Loucy (cell line): Measurements from ENCODE around the gene BARX1.

Experiments used
- H2AFZ ChIP-seq: fragments of 200-600 bp; sonication (generic); 2 replicates; pipeline ENCODE4 v1.6.0; 2016; ENCODE audit warnings: antibody characterized with exemption, mild to moderate bottlenecking, low read length, moderate library complexity
- H3F3A ChIP-seq: fragments of 200-600 bp; 2 replicates; pipeline ENCODE4 v1.6.0; 2016; ENCODE audit warnings: antibody characterized with exemption, low read depth, mild to moderate bottlenecking
- H3K27me3 ChIP-seq: fragments of 200-600 bp; sonication (generic); 2 replicates; pipeline ENCODE4 v1.6.1; 2014; ENCODE audit warnings: low read length, mild to moderate bottlenecking; ENCODE audit not compliant: insufficient read depth, poor library complexity, severe bottlenecking
- H3K36me3 ChIP-seq: fragments of 200-600 bp; sonication (generic); 2 replicates; pipeline ENCODE4 v1.6.1; 2016; ENCODE audit warnings: low read length; ENCODE audit not compliant: insufficient read depth
- H3K4me1 ChIP-seq: fragments of 200-600 bp; sonication (generic); 2 replicates; pipeline ENCODE4 v1.5.1; 2014; ENCODE audit warnings: low read length, mild to moderate bottlenecking; ENCODE audit not compliant: insufficient read depth, poor library complexity, severe bottlenecking
- H3K4me2 ChIP-seq: fragments of 200-600 bp; sonication (generic); 2 replicates; pipeline ENCODE4 v1.6.0; 2014; ENCODE audit warnings: antibody characterized with exemption, low read length, low read depth, mild to moderate bottlenecking; ENCODE audit not compliant: poor library complexity, severe bottlenecking
- H3K4me3 ChIP-seq: fragments of 200-600 bp; sonication (generic); 2 replicates; pipeline ENCODE4 v1.5.1; 2014; ENCODE audit warnings: low read length, mild to moderate bottlenecking, mixed read lengths; ENCODE audit not compliant: poor library complexity, severe bottlenecking
- H3K79me2 ChIP-seq: fragments of 200-600 bp; sonication (generic); 2 replicates; pipeline ENCODE4 v1.6.1; 2014; ENCODE audit warnings: low read length; ENCODE audit not compliant: insufficient read depth
- H3K9ac ChIP-seq: fragments of 200-600 bp; sonication (generic); 2 replicates; pipeline ENCODE4 v1.6.0; 2014; ENCODE audit warnings: mild to moderate bottlenecking, low read depth, low read length, moderate library complexity; ENCODE audit not compliant: poor library complexity, severe bottlenecking
- H3K9me2 ChIP-seq: fragments of 200-600 bp; sonication (generic); replicated peaks from 2 replicates; pipeline ENCODE4 v1.6.1; 2016; ENCODE audit warnings: low read depth, low read length, mixed read lengths
- H3K9me3 ChIP-seq: fragments of 200-600 bp; sonication (generic); 2 replicates; pipeline ENCODE4 v1.6.1; 2014; ENCODE audit warnings: mild to moderate bottlenecking, antibody characterized with exemption, low read length, low read depth; ENCODE audit not compliant: insufficient read depth
- H4K20me1 ChIP-seq: fragments of 200-600 bp; sonication (generic); 2 replicates; pipeline ENCODE4 v1.6.0; 2014; ENCODE audit warnings: antibody characterized with exemption, low read length, mild to moderate bottlenecking; ENCODE audit not compliant: insufficient read depth, poor library complexity, severe bottlenecking
- EZH2phosphoT487 ChIP-seq: fragments of 200-600 bp; IDR thresholded peaks from 2 replicates; pipeline ENCODE4 v1.6.1; 2018; ENCODE audit warnings: antibody characterized with exemption, mild to moderate bottlenecking, moderate library complexity, borderline replicate concordance
- TF ChIP-seq, protein P1 (sequence below): fragments of 200-600 bp; sonication (generic); conservative IDR thresholded peaks from 2 replicates; pipeline ENCODE4 v1.5.1; 2014; ENCODE audit warnings: mild to moderate bottlenecking, antibody characterized with exemption, low read length

Gene BARX1, protein sequence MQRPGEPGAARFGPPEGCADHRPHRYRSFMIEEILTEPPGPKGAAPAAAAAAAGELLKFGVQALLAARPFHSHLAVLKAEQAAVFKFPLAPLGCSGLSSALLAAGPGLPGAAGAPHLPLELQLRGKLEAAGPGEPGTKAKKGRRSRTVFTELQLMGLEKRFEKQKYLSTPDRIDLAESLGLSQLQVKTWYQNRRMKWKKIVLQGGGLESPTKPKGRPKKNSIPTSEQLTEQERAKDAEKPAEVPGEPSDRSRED

DNA sequence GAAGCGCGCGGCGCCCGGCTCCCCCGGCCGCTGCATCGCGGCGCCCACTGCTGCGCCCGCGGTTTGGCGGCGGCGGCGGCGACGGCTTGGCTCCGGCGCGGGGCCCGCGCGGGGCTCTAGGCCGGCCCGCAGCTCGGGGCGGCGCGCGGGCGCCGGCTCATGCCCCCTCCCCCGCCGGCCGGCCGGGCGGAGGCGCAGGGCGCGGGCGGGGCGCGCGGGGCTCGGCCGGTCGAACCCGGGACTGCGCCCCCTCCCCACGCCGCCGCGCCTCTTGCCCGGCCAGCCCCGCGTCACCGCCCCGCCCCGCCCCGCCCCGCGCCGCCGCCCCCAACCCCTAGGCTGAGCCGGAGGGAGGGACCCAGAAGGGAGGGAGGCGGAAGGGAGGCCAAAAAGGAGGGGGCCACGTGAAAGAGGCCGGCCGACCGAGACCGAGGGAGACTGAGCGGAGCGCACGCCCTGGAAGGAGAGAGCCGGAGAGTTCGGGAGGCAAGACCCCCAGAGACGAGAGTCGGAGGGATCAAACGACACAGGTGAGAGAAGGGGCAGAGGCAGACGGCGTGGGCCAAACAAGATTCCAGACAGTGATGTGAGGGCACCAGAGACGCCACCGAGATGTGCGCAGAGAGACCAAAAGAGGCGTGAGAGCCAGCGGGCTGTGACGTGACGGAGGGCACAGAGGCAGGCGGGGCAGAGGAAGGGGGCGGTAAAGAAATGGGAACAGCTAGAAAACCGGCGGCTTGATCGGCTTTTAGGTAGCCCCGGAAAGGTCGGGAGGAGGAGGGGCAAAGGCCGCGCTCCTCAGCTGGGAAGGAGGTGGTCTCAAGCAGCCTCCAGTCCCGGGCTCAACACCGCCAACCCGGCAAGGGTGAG is at the start of gene BARX1:
TSS of gene BARX1 (minus strand) at position 245 of the 870 bp plus-strand sequence. CDS start at position 36, 209 bp downstream.
- Histone ChIP-seq H3K4me1 (no peaks in the 10 kb centered on the region), H3K79me2 (no peaks in the 10 kb centered on the region), H3K9ac (no peak within 1 kb of the TSS), H2AFZ (no peak within 1 kb of the TSS), H3K36me3 (no peaks in the 10 kb centered on the region), H3K9me2 (no peaks in the 10 kb centered on the region), H3K4me3 (no peak within 1 kb of the TSS), H3K9me3 (peaks cover 5% of the 10 kb centered on the region; the same call in 1 of the 2 replicates), H3F3A (no peaks in the 10 kb centered on the region), H4K20me1 (no peaks in the 10 kb centered on the region), H3K4me2 (no peak within 1 kb of the TSS), H3K27me3 (no peaks in the 10 kb centered on the region)
- TF ChIP-seq, protein P1, sequence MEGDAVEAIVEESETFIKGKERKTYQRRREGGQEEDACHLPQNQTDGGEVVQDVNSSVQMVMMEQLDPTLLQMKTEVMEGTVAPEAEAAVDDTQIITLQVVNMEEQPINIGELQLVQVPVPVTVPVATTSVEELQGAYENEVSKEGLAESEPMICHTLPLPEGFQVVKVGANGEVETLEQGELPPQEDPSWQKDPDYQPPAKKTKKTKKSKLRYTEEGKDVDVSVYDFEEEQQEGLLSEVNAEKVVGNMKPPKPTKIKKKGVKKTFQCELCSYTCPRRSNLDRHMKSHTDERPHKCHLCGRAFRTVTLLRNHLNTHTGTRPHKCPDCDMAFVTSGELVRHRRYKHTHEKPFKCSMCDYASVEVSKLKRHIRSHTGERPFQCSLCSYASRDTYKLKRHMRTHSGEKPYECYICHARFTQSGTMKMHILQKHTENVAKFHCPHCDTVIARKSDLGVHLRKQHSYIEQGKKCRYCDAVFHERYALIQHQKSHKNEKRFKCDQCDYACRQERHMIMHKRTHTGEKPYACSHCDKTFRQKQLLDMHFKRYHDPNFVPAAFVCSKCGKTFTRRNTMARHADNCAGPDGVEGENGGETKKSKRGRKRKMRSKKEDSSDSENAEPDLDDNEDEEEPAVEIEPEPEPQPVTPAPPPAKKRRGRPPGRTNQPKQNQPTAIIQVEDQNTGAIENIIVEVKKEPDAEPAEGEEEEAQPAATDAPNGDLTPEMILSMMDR = no peak
- no peak for TF ChIP-seq EZH2phosphoT487

DNA sequence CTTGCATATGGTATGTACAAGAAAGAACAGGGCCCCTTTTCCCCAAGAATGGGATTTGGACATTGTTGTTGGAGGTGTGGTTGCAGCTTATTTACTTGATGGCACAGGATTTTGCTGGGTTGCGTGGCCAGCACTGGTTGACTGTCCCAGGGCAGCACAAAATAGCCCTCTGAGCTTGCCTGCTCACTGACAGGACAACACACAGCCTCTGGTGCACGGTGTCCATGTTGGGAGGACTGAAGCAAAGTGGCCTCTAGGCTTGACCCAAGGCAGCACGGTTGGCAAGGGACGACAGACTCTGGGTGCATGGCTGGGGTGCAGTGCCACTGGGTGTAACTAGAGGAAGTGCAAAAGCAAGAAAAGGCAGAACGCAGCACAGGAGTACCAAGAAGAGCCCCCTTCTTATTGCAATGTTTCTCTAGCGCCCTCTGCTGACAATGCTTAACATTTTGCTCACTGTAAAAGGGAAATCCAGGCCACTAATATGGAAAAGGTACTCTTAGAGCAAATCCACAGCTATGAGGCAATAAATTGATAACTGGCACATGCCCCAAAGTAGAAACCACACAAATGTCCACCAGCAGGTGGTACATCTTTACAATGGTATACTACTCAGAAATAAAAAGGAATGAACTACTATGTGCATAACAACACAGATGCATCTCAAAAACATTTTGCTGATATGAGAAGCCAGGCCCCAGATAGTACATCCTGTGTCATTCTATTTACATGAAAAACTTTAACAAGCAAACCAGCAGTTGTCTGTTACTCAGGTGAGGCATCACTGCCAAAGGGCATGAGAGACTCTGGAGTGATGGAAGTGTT is 47.4 kb upstream of the BARX1 start:
- Histone ChIP-seq H3K79me2 (no peaks in the 10 kb centered on the region), H3K9ac (no peak overlapping the region), H3K27me3 (no peaks in the 10 kb centered on the region), H4K20me1 (no peaks in the 10 kb centered on the region), H3K36me3 (no peaks in the 10 kb centered on the region), H3K4me3 (no peak overlapping the region), H3K9me2 (no peaks in the 10 kb centered on the region), H3K4me2 (no peak overlapping the region), H3F3A (no peaks in the 10 kb centered on the region), H3K4me1 (no peaks in the 10 kb centered on the region), H2AFZ (peak overlapping the region; percentile 47; the same call in 1 of the 2 replicates), H3K9me3 (no peaks in the 10 kb centered on the region)
- no peak for TF ChIP-seq EZH2phosphoT487
- TF ChIP-seq, protein P1 = peak; percentile 92

DNA sequence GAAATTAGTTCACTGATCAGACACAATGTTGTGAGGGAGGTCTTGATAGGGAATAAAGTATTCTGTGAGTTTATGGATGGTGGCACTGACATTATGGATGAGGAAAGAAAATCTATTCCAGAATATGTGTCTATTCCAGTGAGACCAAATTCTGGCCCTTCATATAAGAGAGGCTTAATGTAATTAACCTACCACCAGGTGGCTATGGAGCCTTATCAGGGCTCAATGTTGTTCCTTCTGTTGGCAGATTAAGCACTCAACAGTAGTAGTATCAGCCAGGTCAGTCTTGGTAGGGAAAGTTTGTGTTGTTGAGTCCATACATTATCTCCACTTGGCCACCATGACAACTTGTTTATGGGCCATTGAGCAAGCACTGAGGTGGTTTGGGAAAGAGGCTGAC is 41.7 kb upstream of the BARX1 start:
- no peak overlapping the region for H2AFZ ChIP-seq
- H3K79me2 ChIP-seq = no peaks in the 10 kb centered on the region
- H3K9me3 ChIP-seq = no peaks in the 10 kb centered on the region
- TF ChIP-seq, protein P1 = 0 out of 2 replicates have a peak, but pooled peaks have one; percentile 13
- TF ChIP-seq EZH2phosphoT487 = no peak
- no peak overlapping the region for H3K4me2 ChIP-seq
- H3F3A ChIP-seq = no peaks in the 10 kb centered on the region
- no peaks in the 10 kb centered on the region for H3K27me3 ChIP-seq
- no peak overlapping the region for H3K4me3 ChIP-seq
- no peak overlapping the region for H3K9ac ChIP-seq
- no peaks in the 10 kb centered on the region for H4K20me1 ChIP-seq
- H3K9me2 ChIP-seq = no peaks in the 10 kb centered on the region
- H3K4me1 ChIP-seq = no peaks in the 10 kb centered on the region
- H3K36me3 ChIP-seq = no peaks in the 10 kb centered on the region
